Testis (tissue), 2 donors: Measurements from ENCODE around the gene HEXA.

Experiments
- POLR2A ChIP-seq: fragments of 450-650 bp; IDR thresholded peaks from one replicate; pipeline ENCODE4 v1.6.1; 2017; ENCODE audit warnings: antibody characterized with exemption, mild to moderate bottlenecking, moderate library complexity
- TF ChIP-seq, protein P1 (sequence below), 3 experiments: fragments of 450-650 bp in 2 of 3; fragments of 200-600 bp in 1 of 3; sonication (generic) in 1 of 3; IDR thresholded peaks; one replicate each; pipeline ENCODE4 v1.5.1; 2016 to 2019; ENCODE audit warnings: antibody characterized with exemption in 3 of 3, mild to moderate bottlenecking in 2 of 3, moderate library complexity in 1 of 3

DNA sequence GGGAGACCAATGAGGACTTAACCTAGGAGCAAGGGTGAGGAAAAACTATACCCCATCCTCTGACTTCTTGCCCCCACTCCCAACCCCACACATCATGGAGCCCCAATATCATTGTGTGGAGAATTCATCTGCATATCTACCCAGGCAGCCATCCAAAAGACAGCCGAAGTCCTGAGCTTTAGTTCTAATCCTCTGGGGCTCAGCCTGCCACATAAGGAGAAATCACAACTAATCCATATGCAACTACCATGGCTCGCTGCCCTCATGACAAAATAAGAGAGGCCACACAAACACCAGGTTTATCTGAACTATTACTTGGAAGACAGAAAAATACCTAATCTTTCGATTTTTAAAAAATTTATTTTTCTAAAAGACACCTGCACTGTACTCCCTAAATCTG lies 17.7 kb downstream of the HEXA start:
- no peak for TF ChIP-seq POLR2A
- TF ChIP-seq, protein P1, sequence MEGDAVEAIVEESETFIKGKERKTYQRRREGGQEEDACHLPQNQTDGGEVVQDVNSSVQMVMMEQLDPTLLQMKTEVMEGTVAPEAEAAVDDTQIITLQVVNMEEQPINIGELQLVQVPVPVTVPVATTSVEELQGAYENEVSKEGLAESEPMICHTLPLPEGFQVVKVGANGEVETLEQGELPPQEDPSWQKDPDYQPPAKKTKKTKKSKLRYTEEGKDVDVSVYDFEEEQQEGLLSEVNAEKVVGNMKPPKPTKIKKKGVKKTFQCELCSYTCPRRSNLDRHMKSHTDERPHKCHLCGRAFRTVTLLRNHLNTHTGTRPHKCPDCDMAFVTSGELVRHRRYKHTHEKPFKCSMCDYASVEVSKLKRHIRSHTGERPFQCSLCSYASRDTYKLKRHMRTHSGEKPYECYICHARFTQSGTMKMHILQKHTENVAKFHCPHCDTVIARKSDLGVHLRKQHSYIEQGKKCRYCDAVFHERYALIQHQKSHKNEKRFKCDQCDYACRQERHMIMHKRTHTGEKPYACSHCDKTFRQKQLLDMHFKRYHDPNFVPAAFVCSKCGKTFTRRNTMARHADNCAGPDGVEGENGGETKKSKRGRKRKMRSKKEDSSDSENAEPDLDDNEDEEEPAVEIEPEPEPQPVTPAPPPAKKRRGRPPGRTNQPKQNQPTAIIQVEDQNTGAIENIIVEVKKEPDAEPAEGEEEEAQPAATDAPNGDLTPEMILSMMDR (IDR thresholded peaks at IDR 0.05): no peak
